ENCODE results near the gene TAF10.

- TF ChIP-seq TCF12 (IDR thresholded peaks at IDR 0.05) (no peak), CTCF (IDR thresholded peaks at IDR 0.05) (no peak), RAD21 (IDR thresholded peaks at IDR 0.05; ENCODE audit: low read length) (no peak), ZBTB33 (IDR thresholded peaks at IDR 0.05; ENCODE audit: borderline replicate concordance, low read depth) (no peak), IRF3 (IDR thresholded peaks at IDR 0.05; ENCODE audit: low read depth, low read length) (no peak), YY1 (IDR thresholded peaks at IDR 0.05; ENCODE audit: low read depth) (no peak), RCOR1 (IDR thresholded peaks at IDR 0.05; ENCODE audit: low read length) (no peak), GABPA (IDR thresholded peaks at IDR 0.05; ENCODE audit: low read depth) (no peak), POLR2AphosphoS5 (IDR thresholded peaks at IDR 0.05; ENCODE audit: low read depth, low read length) (no peak), USF1 (IDR thresholded peaks at IDR 0.05; ENCODE audit: borderline replicate concordance, low read depth) (no peak)
Observed at GRCh38 chr11:6613496-6613895, 1.5 kb upstream of the TAF10 start.

Measured in SK-N-SH (cell line).